ENCODE data around the gene DNM2. TPM values are rescaled to one million over a fixed set of nuclear protein-coding genes. Genes with fewer than 3 reads are reported as not detected.

Gene DNM2
- total RNA-seq, 1 donor from 2014 or later: 156 TPM

- DNase-seq: no peak
- Histone ChIP-seq H3K4me3 (no peak overlapping the region), H3K27ac (replicated peaks) (peak overlapping the region; percentile 61), H3K36me3 (no peaks in the 10 kb centered on the region), H3K27me3 (ENCODE audit: low read depth) (no peaks in the 10 kb centered on the region), H3K9me3 (replicated peaks) (no peaks in the 10 kb centered on the region), H3K4me1 (peaks cover 69% of the 10 kb centered on the region)
- intact Hi-C loops (cut with micrococcal nuclease): no loop called here
- no peak for TF ChIP-seq CTCF (IDR thresholded peaks at IDR 0.05; ENCODE audit: borderline replicate concordance)
Observed at GRCh38 chr19:10736189-10736588, 18.3 kb downstream of the DNM2 start.

GRCh38 chr19:10736916-10737551, 19.2 kb downstream of the DNM2 start:
- no peaks in the 10 kb centered on the region for H3K9me3 ChIP-seq (replicated peaks)
- TF ChIP-seq CTCF (IDR thresholded peaks at IDR 0.05; ENCODE audit: borderline replicate concordance): no peak
- H3K4me3 ChIP-seq: no peak overlapping the region
- no peaks in the 10 kb centered on the region for H3K27me3 ChIP-seq (ENCODE audit: low read depth)
- no peaks in the 10 kb centered on the region for H3K36me3 ChIP-seq
- intact Hi-C loops (cut with micrococcal nuclease): no loop called here
- no peak for DNase-seq
- H3K4me1 ChIP-seq: peaks cover 68% of the 10 kb centered on the region
- H3K27ac ChIP-seq (replicated peaks): peak overlapping the region; percentile 61

- Histone ChIP-seq H3K4me3 (no peak overlapping the region), H3K9me3 (replicated peaks) (no peaks in the 10 kb centered on the region), H3K36me3 (no peaks in the 10 kb centered on the region), H3K4me1 (peaks cover 69% of the 10 kb centered on the region), H3K27me3 (ENCODE audit: low read depth) (no peaks in the 10 kb centered on the region), H3K27ac (replicated peaks) (peak overlapping the region; percentile 61)
- no peak for TF ChIP-seq CTCF (IDR thresholded peaks at IDR 0.05; ENCODE audit: borderline replicate concordance)
- no peak for DNase-seq
- intact Hi-C loops (cut with micrococcal nuclease): no loop called here
Observed at GRCh38 chr19:10737722-10738121, 19.8 kb downstream of the DNM2 start.

- no peaks in the 10 kb centered on the region for H3K36me3 ChIP-seq
- no peak for TF ChIP-seq CTCF (IDR thresholded peaks at IDR 0.05; ENCODE audit: borderline replicate concordance)
- H3K4me1 ChIP-seq: peaks cover 72% of the 10 kb centered on the region
- no peaks in the 10 kb centered on the region for H3K9me3 ChIP-seq (replicated peaks)
- no peak for DNase-seq
- H3K27me3 ChIP-seq (ENCODE audit: low read depth): no peaks in the 10 kb centered on the region
- intact Hi-C loops (cut with micrococcal nuclease): no loop called here
- no peak overlapping the region for H3K4me3 ChIP-seq
- no peak overlapping the region for H3K27ac ChIP-seq (replicated peaks)
Observed at GRCh38 chr19:10740798-10741197, 22.9 kb downstream of the DNM2 start.

GRCh38 chr19:10742476-10742875, 24.6 kb downstream of the DNM2 start:
- Histone ChIP-seq H3K4me3 (no peak overlapping the region), H3K9me3 (replicated peaks) (no peaks in the 10 kb centered on the region), H3K27ac (replicated peaks) (peak overlapping the region; percentile 51), H3K27me3 (ENCODE audit: low read depth) (no peaks in the 10 kb centered on the region), H3K36me3 (no peaks in the 10 kb centered on the region), H3K4me1 (peaks cover 70% of the 10 kb centered on the region)
- DNase-seq: no peak
- no peak for TF ChIP-seq CTCF (IDR thresholded peaks at IDR 0.05; ENCODE audit: borderline replicate concordance)
- intact Hi-C loops (cut with micrococcal nuclease): no loop called here

Data from left ventricle myocardium inferior (tissue), 1 donor.